SH-SY5Y (cell line): ENCODE measurements around the gene POLR1H.

Experiments used
- GATA2 ChIP-seq: IDR thresholded peaks from 2 replicates; pipeline ENCODE4 v1.6.1; 2011; ENCODE audit warnings: mild to moderate bottlenecking, low read depth, low read length
- GATA3 ChIP-seq: IDR thresholded peaks from 2 replicates; pipeline ENCODE4 v1.6.1; 2011; ENCODE audit warnings: low read depth, mild to moderate bottlenecking, low read length, moderate library complexity

POLR1H gene

DNA sequence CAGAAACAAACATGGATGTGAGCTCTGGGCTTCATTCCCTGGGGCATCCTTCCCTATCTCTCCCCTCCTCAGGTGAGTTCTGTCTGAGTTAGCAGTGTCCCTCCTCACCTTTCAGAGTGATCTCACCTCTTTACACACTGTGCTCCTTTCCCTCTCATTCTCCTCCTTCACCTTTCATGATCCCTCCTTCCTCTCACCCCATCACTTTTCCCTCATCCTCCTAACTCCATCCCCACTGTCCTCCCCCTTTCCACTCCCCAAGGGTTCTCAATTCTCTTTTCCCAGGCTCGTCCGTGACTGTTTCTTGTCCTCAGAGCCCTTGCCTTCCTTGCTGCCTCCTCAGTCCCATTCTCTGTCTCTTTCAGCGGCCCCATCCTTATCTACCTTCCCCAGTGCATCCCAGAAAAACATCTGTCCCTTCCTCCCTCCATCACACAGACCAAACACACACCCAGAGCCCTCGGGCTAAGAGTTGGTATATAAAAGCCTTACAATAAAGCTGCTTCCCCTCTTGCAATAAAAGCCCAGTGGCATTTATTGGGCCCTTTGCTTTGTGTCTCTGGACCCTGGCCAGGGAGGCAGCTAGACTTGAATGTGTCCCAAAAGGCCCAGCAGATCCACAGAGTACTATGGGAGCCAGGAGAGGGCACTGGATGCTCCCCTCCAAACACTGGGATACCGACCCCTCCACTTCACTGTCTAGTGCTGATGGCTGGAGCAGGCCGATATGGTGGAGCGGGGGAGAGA, 12.6 kb downstream of the POLR1H start:
- no peak for TF ChIP-seq GATA2
- no peak for TF ChIP-seq GATA3

DNA sequence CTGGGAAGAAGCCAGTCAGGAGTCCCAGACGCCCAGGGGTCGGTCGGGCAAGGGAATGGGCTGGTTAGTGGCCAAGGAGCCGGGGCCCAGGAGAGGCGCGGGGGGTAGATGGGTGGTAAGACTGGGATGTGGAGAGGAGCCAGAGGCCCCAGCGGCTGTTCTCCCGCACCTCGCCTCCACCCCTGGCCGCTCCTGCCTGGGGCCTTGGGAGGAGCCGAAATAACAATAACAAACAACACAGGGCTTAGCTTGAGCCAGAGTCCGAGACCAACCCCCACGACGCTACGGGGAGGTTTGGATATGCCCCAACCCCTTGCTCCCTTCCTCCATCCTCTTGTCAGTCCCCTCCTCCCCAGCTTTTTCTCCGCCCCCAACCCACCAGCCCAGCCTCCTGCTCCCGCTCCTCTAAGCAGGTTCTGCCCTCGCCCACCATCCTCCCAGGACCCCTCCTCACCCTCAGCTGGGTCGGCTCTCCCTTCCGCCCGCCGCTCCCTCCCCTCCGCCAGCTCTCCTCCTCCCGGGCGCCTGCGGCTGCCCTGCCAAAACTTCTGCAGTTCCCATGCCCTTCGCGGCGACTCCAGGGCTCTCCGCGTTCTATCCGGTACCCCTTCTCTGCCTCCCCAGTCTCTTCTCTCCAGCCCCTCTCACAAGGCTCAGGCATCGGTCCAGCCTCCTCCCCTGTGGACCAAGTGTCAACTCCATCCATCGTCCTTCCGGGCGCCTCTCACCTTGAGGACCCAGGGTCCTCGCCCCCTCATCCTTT, 13.4 kb downstream of the POLR1H start:
- no peak for TF ChIP-seq GATA3
- TF ChIP-seq GATA2: no peak

DNA sequence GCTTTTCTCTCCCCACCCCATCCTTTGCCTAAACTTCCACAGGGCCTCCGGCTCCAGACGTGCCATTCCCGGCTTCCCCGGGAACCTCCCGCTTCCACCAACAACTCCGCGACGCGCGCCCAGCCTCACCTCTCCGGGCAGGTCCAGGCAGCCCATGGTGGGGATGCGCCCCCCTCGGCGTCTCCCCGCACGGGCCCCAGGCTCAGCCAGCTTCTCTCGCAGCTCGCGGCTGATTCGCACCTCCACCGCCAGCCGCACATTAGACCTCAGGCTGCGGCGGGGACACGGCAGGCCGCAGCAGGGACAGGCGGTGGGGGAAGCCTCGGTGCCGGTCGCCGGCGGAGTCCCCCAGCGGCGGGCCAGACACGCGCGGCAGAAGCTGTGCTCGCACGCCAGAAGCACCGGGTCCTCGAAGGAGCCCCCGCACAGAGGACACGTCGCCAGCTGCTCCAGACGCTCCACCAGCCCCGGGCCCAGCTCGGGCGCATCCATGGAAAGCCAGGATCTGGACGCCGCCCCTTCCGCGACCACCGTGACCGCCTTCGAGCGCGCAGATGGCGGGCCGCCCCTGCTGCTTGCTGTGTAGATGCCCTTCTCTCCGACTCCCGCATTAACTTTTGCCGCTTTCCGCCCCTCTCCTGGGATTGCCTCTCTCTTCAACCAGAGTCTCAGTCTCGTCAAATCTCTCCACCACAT, 14.2 kb downstream of the POLR1H start, which contains the start of gene RNF39:
Gene RNF39 (minus strand): TSS at position 676 of the 696 bp plus-strand sequence. CDS start 184 bp downstream, at position 492.
- TF ChIP-seq GATA3 (no peak), GATA2 (no peak)

DNA sequence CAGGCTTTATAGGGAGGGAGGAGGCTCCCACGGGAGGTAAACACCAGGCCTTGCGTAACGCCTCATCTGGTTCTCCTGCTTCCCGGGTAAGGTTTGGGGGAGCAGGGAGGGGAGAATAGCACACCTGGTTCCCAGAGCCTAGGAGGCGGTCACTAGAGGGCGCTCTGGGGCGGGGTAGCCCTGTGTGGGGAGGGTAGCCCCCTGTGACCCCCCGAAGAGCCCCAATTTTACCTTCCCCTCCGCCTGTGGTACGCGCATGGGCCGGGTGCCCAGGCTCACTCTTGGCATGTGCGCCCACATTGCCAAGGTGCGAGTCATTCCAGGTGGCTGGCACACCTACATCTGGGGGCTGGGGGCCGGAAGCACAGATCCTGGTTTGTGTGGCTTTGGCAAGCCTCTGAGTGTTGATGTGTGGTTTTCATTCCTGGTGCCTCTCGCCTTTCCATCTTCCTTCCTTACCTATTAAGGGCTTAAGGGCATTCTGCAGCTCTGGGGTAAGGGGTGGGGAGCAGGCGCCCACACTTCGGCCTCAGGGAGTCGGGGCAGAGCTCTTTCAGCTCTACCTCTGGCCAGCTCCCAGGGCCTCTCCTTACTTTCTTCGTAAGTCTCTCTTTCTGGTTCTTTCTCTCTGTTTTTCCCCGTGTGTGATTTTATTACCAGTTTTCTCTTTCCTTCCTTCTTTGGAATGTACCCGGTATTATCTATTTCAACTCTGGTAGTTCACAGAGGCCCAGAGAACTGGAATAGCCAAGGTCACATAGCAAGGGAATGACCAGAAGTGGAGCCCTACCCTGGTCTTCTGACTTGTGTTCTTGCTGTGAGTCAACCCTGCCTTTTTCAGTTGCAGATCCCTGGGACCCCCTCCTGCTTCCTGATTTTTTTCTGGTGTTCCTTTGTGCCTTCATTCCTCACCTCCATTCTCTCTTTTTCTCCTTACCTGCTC, 15.0 kb downstream of the POLR1H start:
- TF ChIP-seq GATA3: no peak
- no peak for TF ChIP-seq GATA2

DNA sequence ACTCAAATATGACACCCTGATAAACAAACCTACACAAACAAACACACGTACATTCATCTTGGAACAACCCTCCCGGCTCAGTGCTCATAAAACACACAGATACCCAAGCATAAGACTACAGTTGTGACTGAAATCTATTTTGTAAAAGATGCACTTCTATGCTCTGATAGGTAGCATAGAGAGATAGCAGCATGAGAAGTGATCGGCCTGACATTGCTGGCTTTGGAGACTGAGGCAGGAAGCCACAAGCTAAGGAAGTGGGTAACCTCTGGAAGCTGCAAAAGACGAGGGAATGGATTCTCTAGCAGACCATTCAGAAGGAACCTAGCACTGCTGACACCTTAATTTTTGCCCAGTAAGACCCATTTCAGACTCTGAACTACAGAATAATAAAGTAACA, 16.2 kb downstream of the POLR1H start:
- no peak for TF ChIP-seq GATA2
- TF ChIP-seq GATA3: no peak

DNA sequence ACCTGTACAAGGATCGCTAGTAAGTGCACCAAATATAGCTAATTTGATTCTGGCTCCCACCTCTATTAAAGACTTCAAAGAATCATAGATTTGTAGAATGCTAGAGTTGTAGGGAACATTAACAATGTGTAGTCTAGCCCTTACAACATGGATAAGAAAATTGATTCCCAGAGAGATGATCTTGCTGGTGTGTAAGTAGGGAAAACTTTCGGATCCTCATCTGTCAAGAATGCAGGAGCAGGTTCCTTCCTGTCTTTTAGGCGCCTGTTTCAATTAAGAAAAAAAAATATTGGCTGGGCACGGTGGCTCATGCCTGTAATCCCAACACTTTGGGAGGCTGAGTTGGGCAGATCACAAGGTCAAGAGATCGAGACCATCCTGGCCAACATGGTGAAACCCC, 26.8 kb downstream of the POLR1H start:
- TF ChIP-seq GATA3 (no peak), GATA2 (no peak)

DNA sequence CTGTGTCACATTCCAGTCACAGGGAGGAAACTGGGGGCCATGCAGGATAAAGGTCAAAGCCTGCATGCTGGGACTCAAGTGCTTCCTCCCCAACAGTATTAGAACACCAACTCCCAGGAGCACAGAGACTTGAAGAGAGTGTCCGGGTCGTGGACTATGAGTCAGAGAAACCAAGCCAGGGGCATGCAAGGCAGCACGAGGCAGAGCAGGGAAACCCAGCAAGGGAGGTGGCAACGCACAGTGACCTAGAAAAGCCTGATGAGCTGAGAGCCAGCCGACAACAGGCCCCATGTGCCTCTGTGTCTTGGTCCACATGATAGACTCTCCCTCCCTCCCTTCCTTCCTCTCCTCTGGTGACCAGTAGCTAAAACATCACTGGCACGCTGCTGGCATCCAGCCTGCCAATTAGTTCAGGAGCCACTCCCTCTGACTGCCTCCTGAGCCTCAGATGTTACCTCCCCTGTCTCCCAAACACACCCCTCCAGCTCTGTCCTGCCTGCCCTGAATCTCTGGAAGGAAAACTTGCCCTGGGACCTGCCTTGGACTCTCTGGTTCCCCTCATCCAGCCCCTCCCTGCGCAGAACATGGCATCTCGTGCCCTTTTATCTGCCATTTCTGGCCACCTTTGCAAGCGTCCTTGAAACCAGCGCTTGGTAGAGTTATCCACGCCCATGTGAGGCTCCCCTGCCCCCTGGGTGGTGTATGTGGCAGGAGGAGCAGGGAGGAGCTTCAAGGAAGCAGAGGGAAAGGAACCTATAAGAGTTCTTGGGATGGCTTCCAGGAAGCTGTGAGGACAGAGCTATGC, 30.7 kb downstream of the POLR1H start:
- TF ChIP-seq GATA3 (no peak), GATA2 (no peak)

DNA sequence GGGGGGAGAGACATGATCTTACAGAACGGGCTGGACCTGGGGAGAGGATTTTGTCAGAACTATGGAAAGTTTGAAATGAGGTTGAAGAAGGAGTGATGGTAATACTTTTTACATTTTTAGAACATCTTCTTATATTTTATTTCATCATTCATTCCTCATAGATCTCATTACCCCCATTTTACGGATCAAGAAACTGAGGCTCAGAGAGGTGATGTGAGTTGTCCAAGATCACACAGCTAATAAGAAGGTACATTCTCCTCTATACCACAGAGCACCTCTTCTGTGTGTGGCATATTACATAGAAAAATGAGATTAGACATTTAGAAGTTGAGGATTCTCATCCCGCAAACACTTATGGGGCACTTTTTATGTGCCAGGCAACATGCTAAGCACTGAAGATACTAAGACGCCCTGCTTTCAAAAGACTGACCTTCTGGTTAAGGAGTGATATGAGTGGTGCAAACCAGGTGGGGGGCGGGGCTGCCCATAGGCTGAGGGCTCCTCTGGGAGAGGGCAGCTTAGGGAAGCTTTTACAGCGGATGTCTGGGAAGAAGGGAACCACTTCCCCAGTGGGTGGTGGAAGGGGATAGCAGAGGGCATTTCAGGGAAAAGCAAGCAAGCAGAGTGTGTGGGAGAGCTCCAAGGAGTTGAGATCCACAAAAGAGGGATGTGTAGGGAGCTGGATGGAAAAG, 31.9 kb downstream of the POLR1H start:
- TF ChIP-seq GATA2 (no peak), GATA3 (no peak)

DNA sequence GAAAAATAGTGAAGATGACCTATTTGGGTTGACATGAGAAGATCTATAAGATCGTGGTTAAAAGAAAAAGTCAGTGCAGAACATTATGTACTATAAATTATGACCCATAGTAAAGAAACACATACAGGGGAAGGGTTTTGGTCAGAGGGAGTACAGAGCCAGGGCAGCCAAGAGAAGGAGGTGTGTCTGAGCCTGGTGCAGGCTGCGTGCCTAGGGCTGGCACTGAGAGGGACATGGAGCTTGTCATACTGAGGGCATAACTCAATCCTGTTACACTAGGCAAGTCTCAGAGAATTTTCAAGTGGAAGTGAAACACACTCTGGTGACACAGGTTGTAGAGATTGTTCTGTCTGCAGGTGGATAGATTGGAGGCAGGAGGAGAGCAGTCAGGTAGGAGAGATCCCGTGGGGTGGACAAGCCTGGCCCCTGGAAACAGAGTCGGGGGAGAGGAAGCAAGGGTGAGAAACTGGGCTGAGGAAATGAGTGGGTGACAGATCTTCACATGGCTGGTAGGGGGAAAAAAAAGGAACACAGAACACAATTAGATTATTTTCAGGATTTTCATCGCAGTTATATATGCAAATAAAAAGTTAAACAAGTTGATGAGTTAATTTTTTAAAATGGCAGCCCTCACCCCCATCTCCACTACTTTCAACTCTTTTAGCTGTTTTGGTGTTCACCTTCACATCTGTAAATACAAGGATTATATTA, 33.0 kb downstream of the POLR1H start:
- TF ChIP-seq GATA3: no peak
- no peak for TF ChIP-seq GATA2

DNA sequence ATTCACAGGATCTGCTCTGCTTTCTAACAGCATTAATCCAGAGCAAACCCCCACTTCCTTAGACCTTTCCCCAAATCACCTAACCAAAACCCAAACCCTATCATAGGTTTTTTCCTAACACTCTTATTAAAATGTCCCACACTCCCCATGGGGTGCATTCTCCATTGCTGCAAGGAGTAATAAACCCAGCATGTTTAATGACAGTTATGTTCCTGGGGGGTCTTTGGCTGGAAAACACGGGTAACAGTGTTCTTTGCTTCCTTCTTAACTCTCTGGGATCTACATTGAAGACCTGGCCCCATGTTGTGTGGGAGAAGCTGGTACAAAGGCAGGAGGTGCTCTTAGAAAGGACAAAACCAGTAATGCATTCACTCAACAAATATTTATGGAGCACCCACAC, 35.8 kb downstream of the POLR1H start:
- no peak for TF ChIP-seq GATA3
- no peak for TF ChIP-seq GATA2

DNA sequence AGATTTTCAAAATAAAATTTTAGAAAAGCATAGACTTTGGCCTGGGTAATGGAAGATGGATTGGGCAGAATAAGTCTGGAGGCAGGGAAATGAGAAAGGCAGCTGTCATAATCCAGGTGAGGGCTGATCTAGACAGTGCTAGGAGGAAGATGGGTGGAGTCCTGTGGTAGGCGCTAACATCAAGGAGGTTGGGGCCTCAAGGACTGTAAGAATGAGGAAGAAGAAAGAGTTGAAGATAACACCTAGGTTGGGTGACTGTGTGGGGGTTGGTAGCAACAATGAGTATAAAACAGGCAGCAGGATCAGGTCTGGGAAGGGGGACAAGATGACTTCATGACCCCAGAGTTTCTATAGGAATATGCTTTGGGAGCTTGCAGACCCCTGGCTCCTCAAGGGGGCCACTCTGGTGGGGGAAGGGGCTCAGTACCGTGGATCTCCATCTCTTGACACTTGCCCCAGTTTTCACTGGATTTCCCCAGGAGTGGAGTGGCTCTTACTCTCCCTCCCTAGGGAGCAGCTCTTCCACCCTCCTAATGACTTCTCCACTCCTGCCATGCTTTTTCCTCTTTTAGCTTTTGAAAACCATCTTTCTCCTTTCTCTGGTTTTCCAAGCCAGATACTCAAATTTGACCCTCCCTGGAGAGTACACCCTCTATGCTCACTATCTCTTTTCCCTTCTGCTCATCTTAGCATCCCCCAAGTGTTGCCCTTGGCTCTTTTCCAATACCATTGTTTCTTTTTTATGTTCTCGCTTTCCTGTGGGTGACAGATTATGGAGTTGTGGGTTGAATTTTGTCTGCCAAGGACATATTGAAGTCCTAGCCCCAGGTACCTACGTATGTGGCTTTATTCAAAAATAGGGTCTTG, 37.1 kb downstream of the POLR1H start:
- no peak for TF ChIP-seq GATA2
- no peak for TF ChIP-seq GATA3
